Activated CD8-positive, alpha-beta T cell treated with anti-CD3 and anti-CD28 coated beads for 36 hours (primary cell): Measurements from ENCODE around the gene ANKS1B. TPM values are rescaled to one million over a fixed set of nuclear protein-coding genes. Genes with fewer than 3 reads are reported as not detected.
A peak's percentile ranks its signal among the peaks of the same experiment; 100 is the strongest.

Experiments
- ATAC-seq: fragments of 200-7000 bp; cut with Tn5 transposase; one replicate; pipeline ENCODE4 v1.10.0; 2021; ENCODE audit warnings: mild to moderate bottlenecking, moderate library complexity
- CTCF ChIA-PET: fragments of 350-600 bp; sonication (Branson Sonifier 250); formaldehyde crosslinking; loops from one replicate; lab custom pipeline; 2021; ENCODE audit warnings: antibody characterized with exemption; lab: Charles Lee
- POLR2A ChIA-PET: fragments of 350-600 bp; sonication (Branson Sonifier 250); formaldehyde crosslinking; loops from one replicate; lab custom pipeline; 2021; ENCODE audit warnings: antibody characterized with exemption; lab: Charles Lee
- DNase-seq: peaks from one replicate; pipeline ENCODE4 v3.0.0-alpha.2; 2020
- H3K27ac Mint-ChIP-seq: one replicate; pipeline ENCODE4 v1.8.0; 2021; ENCODE audit warnings: mild to moderate bottlenecking, mixed read lengths
- H3K27me3 Mint-ChIP-seq: one replicate; pipeline ENCODE4 v1.8.0; 2021; ENCODE audit warnings: mixed read lengths
- H3K36me3 Mint-ChIP-seq: one replicate; pipeline ENCODE4 v1.8.0; 2021; ENCODE audit warnings: low read depth, mixed read lengths
- H3K4me1 Mint-ChIP-seq: one replicate; pipeline ENCODE4 v1.8.0; 2021; ENCODE audit warnings: low read depth, mixed read lengths
- H3K4me3 Mint-ChIP-seq: one replicate; pipeline ENCODE4 v1.8.0; 2021; ENCODE audit warnings: mild to moderate bottlenecking, moderate library complexity, mixed read lengths
- H3K9me3 Mint-ChIP-seq: one replicate; pipeline ENCODE4 v1.8.0; 2021; ENCODE audit warnings: mixed read lengths
- intact Hi-C: fragments of 100-400 bp; cut with micrococcal nuclease; formaldehyde crosslinking; loops from one replicate; pipeline ENCODE4 v1.10.0; 2022
- total RNA-seq, 2 experiments: library from RNA; stranded (reverse); gene quantifications; one replicate each; pipeline ENCODE4 v1.2.3, GENCODE V29; 2021
- TF ChIP-seq, protein P1 (sequence below): fragments of 200-600 bp; IDR thresholded peaks from one replicate; pipeline ENCODE4 v1.8.0; 2022; ENCODE audit warnings: antibody characterized with exemption, mild to moderate bottlenecking

Gene ANKS1B
- total RNA-seq, 2 experiments from 2014 or later, result 0.54 TPM; not detected in 1

DNA sequence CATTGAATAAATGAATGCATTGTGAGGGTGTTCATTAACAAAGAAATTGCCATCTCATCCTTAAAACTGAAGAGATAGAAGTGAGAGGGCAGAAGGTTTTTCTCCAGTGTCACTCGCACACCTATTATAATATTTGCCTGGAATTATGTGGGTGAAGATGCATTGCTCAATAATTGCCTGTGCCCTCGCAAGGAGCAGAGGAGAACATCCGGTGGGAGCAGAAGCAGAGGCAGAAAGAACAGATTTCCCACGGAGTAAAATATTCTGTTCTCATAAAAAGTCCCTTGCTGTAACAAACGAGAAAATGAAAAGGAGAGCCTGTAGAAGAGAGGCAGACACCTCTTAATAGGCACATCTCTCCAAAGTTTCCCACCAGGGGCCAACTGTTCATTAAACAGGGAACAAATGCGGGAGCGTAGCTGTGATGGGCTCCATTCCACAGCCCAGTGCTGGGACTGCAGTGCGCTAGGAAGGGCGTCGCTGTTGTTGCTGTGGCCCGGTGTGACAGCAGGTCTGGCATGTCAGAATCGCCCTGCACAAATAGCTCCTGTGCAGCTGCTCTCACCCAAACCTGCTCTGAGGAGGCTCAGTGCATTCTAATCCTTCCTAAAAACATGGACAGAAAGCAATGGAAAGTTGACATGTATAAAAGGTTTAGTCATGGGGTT, 979.8 kb downstream of the ANKS1B start:
- H3K4me3 Mint-ChIP-seq, result no peak overlapping the region
- H3K36me3 Mint-ChIP-seq, result no peaks in the 10 kb centered on the region
- POLR2A ChIA-PET, result no interaction called here
- no peaks in the 10 kb centered on the region for H3K9me3 Mint-ChIP-seq
- no peak for DNase-seq
- TF ChIP-seq, protein P1, sequence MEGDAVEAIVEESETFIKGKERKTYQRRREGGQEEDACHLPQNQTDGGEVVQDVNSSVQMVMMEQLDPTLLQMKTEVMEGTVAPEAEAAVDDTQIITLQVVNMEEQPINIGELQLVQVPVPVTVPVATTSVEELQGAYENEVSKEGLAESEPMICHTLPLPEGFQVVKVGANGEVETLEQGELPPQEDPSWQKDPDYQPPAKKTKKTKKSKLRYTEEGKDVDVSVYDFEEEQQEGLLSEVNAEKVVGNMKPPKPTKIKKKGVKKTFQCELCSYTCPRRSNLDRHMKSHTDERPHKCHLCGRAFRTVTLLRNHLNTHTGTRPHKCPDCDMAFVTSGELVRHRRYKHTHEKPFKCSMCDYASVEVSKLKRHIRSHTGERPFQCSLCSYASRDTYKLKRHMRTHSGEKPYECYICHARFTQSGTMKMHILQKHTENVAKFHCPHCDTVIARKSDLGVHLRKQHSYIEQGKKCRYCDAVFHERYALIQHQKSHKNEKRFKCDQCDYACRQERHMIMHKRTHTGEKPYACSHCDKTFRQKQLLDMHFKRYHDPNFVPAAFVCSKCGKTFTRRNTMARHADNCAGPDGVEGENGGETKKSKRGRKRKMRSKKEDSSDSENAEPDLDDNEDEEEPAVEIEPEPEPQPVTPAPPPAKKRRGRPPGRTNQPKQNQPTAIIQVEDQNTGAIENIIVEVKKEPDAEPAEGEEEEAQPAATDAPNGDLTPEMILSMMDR, result no peak
- CTCF ChIA-PET, result interaction anchor here (0.8 kb wide), 1 partner anchor 306 kb away, joined by 3 read pairs; no protein-coding TSS in a partner anchor
- no peak for ATAC-seq
- H3K4me1 Mint-ChIP-seq, result no peaks in the 10 kb centered on the region
- H3K27ac Mint-ChIP-seq, result no peak overlapping the region
- no peaks in the 10 kb centered on the region for H3K27me3 Mint-ChIP-seq
- intact Hi-C loops, result no loop called here

DNA sequence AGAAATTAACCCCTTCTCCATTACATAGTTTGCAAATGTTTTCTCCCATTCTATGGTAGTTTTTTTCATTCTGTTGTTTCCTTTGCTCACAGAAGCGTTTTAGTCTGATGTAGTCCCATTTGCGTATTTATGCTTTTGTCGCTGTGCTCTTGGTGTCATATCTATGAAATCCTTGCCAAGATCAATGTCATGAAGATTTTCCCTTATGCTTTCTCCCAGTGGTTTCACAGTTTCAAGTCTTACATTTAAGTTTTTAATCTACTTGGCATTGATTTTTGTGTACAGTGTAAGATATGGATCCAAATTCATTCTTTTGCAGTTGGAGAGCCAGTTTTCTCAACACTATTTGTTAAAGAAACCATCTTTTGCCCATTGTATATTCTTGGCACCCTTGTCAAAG, 982.0 kb downstream of the ANKS1B start:
- ChIA-PET POLR2A (no interaction called here), CTCF (interaction anchor here (1.3 kb wide), 1 partner anchor 435 kb away, joined by 3 read pairs; no protein-coding TSS in a partner anchor)
- Mint-ChIP-seq H3K4me1 (no peaks in the 10 kb centered on the region), H3K9me3 (no peaks in the 10 kb centered on the region), H3K4me3 (no peak overlapping the region), H3K36me3 (no peaks in the 10 kb centered on the region), H3K27ac (no peak overlapping the region), H3K27me3 (no peaks in the 10 kb centered on the region)
- intact Hi-C loops, result no loop called here
- DNase-seq (no peak), ATAC-seq (no peak)
- TF ChIP-seq, protein P1, result no peak

DNA sequence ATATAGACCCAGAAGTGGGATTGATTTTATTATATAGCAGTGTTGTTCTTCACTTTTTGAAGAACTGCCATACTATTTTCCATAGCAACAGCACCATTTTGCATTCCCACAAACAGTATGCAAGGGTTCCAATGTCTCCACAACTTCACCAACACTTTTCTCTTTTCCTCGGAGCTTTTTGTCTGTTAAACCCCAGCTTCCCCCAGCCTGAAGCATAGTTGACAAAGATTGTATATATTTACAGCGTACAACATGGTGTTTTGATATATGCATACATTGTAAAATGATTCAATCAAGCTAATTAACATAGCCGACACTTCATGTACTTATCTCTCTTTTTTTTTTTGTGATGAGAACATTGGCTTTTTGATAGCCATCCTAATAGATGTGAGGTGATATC, 982.6 kb downstream of the ANKS1B start:
- TF ChIP-seq, protein P1, result no peak
- ATAC-seq, result no peak
- intact Hi-C loops, result no loop called here

DNA sequence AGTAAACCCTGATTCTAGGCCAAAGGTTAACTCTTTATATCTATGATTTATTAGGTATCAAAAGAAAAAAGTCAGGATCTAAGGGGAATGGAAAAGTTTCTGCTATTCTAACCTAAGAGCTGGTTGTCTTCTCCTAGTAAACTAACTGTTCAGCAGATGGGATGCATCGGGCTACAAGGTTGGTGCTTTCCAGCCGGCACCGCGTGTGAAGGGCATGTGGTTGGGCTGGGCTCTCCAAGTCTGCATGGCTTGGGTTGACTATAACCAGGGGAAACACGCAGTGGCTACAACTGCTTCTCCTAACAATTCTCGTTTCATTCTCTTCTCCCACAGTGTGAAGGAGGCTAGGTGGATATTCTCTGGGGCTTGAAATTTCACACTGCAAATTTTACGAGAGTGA, 985.2 kb downstream of the ANKS1B start:
- DNase-seq, result no peak
- TF ChIP-seq, protein P1, result no peak
- Mint-ChIP-seq H3K4me3 (no peak overlapping the region), H3K36me3 (no peaks in the 10 kb centered on the region), H3K4me1 (no peaks in the 10 kb centered on the region), H3K9me3 (no peaks in the 10 kb centered on the region), H3K27me3 (peaks cover 4% of the 10 kb centered on the region), H3K27ac (no peak overlapping the region)
- intact Hi-C loops, result loop anchor here (5.0 kb wide), 2 partner anchors 302 to 432 kb away; no protein-coding TSS in a partner anchor
- ChIA-PET POLR2A (no interaction called here), CTCF (interaction anchor here (0.9 to 3.0 kb wide), 11 partner anchors 10 to 505 kb away, joined by 3 to 16 read pairs (median 5); no protein-coding TSS in a partner anchor)
- ATAC-seq, result no peak

More for the DNA sequence above, 982.6 kb downstream of the ANKS1B start:
- Mint-ChIP-seq H3K9me3 (no peaks in the 10 kb centered on the region), H3K4me3 (no peak overlapping the region), H3K27me3 (no peaks in the 10 kb centered on the region), H3K4me1 (no peaks in the 10 kb centered on the region), H3K27ac (no peak overlapping the region), H3K36me3 (no peaks in the 10 kb centered on the region)
- ChIA-PET POLR2A (no interaction called here), CTCF (no interaction called here)
- DNase-seq, result no peak

DNA sequence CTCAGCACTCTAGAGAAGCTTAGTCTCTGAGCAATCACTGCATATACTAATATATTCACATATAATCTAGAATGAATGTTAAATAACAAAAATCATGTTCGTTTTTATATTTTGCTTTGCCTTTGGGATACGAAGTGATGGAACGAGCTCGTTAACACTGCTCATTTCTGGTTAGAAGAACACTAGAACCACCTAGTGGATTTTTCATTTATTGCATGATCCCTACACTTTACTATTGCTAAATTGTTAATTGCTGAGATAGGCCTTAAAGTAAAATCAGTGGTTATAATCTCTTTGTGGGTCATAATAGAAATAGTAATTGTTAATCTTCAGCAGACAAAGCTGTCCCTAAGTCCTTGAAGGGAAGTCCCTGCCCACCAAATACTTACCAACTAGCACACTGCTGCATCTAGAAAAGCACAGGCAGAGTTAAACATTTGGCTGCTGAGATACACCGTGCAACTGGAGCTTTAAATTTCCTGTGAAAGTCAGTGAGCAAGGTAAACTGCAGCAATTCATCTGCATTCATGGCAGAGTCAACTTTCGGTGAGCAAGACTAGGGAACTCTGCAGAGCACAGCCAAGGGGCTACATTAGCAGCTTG, 985.9 kb downstream of the ANKS1B start:
- ATAC-seq (peak; percentile 79), DNase-seq (no peak)
- H3K4me1 Mint-ChIP-seq, result no peaks in the 10 kb centered on the region
- TF ChIP-seq, protein P1, result peak; percentile 69
- H3K27me3 Mint-ChIP-seq, result peaks cover 4% of the 10 kb centered on the region
- no peaks in the 10 kb centered on the region for H3K36me3 Mint-ChIP-seq
- CTCF ChIA-PET, result interaction anchor here (0.8 to 3.0 kb wide), 21 partner anchors 8 to 505 kb away, joined by 3 to 16 read pairs (median 3); no protein-coding TSS in a partner anchor
- H3K4me3 Mint-ChIP-seq, result no peak overlapping the region
- no peak overlapping the region for H3K27ac Mint-ChIP-seq
- intact Hi-C loops, result loop anchor here (5.0 kb wide), 2 partner anchors 301 to 431 kb away; no protein-coding TSS in a partner anchor
- H3K9me3 Mint-ChIP-seq, result no peaks in the 10 kb centered on the region
- POLR2A ChIA-PET, result no interaction called here
